Rectal smooth muscle tissue (tissue), 1 donor: ENCODE measurements around the gene TTC38.
A peak's percentile ranks its signal among the peaks of the same experiment; 100 is the strongest.
"Not testable (repeated sequence)": the region's sequence is repeated elsewhere in the genome, so short reads cannot be mapped to it uniquely, and the experiment has no call there.

ENCODE experiments used
- H3K27ac ChIP-seq: one replicate; pipeline ENCODE4 v1.7.0; 2013; ENCODE audit warnings: low read depth, low read length, inconsistent platforms
- H3K27me3 ChIP-seq: one replicate; pipeline ENCODE4 v1.7.0; 2013; ENCODE audit warnings: low read length; ENCODE audit not compliant: control insufficient read depth, insufficient read depth
- H3K36me3 ChIP-seq: one replicate; pipeline ENCODE4 v1.7.0; 2013; ENCODE audit warnings: low read length; ENCODE audit not compliant: control insufficient read depth, insufficient read depth
- H3K4me1 ChIP-seq: one replicate; pipeline ENCODE4 v1.7.0; 2013; ENCODE audit warnings: low read length; ENCODE audit not compliant: control insufficient read depth, insufficient read depth
- H3K4me3 ChIP-seq: one replicate; pipeline ENCODE4 v1.7.0; 2013; ENCODE audit warnings: low read length
- H3K9ac ChIP-seq: one replicate; pipeline ENCODE4 v1.7.0; 2013; ENCODE audit warnings: low read length

The TTC38 gene

DNA sequence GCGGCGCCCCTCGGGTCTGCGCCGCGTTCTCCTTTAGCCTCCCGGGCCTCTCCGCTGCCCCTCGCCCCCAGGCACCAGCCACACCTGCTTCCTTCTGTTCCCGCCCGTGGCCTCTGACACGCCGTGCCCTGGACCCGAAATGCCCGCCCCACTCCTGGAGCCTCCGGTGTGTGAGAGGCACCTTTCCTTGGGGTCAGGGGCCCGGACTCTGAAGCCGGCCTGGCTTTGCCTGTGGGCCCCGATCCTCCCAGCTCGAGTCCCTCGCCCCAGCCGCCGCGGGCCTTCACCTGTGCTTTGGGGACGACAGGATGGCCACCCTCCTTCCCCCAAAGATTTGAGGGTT lies 17.1 kb upstream of the TTC38 start:
- Histone ChIP-seq H3K9ac (peak overlapping the region; percentile 80), H3K4me1 (peaks cover 14% of the 10 kb centered on the region), H3K36me3 (no peaks in the 10 kb centered on the region), H3K27ac (peak overlapping the region; percentile 87), H3K27me3 (no peaks in the 10 kb centered on the region), H3K4me3 (peak overlapping the region; percentile 92)

DNA sequence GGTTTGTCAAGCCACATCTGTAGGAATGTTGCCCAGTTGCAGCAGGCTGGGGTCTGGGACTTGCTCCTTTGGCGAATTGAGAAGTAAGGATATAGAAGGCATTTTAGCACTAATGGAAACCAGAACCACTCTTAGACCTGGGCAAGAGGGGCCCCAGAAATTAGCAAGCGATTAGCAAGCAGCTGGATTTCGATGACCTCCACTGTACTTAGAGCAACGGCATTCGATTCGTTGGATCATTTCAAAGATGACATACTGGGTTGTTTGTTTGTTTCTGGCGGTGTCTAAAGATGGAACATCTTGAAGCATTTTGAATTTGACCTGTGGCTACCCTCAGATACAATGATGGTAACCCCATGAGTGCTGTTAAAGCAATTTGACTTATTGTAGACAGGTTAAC lies 16.5 kb upstream of the TTC38 start:
- peaks cover 14% of the 10 kb centered on the region for H3K4me1 ChIP-seq
- no peaks in the 10 kb centered on the region for H3K36me3 ChIP-seq
- H3K4me3 ChIP-seq, result peak overlapping the region; percentile 92
- H3K27me3 ChIP-seq, result no peaks in the 10 kb centered on the region
- peak overlapping the region; percentile 4 for H3K27ac ChIP-seq
- H3K9ac ChIP-seq, result no peak overlapping the region

DNA sequence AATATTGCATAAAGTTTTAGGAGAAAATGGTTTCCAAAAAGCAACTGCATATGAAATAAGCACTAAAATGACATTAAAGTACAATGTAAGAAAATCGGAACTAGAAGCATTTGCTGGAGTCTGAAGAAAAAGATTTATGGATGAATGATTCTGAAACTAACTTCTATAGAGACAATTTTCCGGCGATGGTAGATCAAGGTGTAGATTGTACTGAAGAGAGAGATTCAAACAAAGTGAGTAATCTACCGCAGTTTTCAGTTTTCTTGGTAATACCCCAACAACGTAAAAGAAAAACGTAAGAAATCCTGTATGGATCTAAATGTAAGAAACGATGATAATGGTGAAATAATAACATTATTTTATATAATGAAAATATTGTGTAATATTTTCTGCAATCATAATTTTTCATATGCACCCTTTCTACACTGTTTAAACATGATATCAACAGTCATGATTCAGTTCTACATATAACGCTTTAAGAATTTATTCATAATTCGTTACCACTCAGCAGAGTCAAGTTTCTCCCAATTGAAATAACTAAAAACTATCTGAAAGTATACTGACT lies 15.9 kb upstream of the TTC38 start:
- no peaks in the 10 kb centered on the region for H3K36me3 ChIP-seq

DNA sequence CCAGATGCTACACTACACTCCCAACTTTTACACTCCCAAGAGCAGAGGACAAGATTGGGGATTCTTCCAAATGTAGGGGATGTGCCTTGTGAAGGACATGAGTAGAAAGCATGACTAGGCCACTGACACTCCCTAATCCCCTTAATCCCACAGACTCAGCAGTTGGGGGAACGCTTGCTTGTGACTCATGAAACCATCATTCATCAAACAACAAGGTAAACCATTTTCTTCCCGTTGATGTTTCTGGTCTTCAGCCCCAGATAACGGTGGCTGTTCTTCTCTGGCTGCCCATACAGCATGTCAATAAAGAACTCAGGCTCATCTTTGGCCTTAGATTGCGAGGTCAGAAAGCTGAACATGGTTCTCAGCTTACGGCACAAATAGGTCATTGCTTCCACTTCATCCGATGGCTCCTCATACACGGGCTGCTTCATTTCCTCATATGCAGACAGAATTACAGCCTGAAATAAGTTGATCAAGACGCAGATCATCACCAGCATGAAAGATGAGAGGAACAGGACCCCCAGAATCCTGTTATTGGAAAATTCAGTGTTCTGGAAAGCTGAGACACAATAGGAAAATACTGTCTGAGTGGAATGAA lies 11.3 kb upstream of the TTC38 start:
- Histone ChIP-seq H3K4me3 (no peak overlapping the region), H3K36me3 (no peaks in the 10 kb centered on the region), H3K27ac (no peak overlapping the region), H3K9ac (no peak overlapping the region), H3K27me3 (no peaks in the 10 kb centered on the region), H3K4me1 (peaks cover under 1% of the 10 kb centered on the region)

More for the DNA sequence above, 15.9 kb upstream of the TTC38 start:
- no peak overlapping the region for H3K4me3 ChIP-seq
- H3K27ac ChIP-seq, result no peak overlapping the region
- no peak overlapping the region for H3K9ac ChIP-seq
- peaks cover 14% of the 10 kb centered on the region for H3K4me1 ChIP-seq
- no peaks in the 10 kb centered on the region for H3K27me3 ChIP-seq

DNA sequence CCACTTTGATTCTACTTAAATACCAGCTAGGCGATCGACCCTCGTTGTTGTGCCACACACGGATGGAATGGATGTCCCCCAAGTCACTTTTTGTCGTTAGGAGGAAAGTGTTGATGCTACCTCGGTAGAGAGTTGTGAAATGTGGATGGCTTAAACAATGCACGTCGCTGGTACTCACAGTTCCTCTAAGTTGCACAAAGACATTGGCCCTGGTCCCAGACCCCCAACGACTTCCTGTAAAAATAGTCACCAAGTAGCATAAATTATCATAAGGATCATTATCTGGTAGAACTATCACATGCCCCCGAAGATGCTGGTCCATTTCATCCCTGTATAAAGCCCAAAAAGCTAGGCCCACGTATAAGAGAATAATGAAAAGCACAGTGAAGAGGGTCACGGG lies 8.4 kb upstream of the TTC38 start:
- Histone ChIP-seq H3K4me1 (no peaks in the 10 kb centered on the region), H3K9ac (no peak overlapping the region), H3K27me3 (no peaks in the 10 kb centered on the region), H3K27ac (no peak overlapping the region), H3K4me3 (no peak overlapping the region), H3K36me3 (no peaks in the 10 kb centered on the region)

DNA sequence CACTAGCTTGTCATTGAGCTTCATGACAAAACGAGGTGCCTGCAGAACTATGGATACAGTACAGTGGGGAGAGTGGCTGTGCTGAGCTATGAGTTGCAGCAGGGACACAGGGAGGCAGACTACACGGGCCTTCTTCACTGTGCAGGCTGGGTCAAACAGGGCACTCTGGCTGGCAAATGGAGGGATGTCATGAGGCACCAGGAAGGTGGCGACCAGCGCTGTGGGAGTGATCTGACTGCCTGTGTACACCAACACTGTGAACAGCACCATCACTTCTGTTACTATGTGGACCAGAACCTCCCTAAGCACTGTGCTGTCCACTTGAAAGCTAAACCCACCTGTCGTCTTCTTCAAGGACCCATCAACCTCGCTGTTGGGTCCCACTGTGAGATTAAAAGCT lies 7.8 kb upstream of the TTC38 start:
- no peak overlapping the region for H3K4me3 ChIP-seq
- no peaks in the 10 kb centered on the region for H3K27me3 ChIP-seq
- H3K4me1 ChIP-seq, result no peaks in the 10 kb centered on the region
- H3K36me3 ChIP-seq, result no peaks in the 10 kb centered on the region
- H3K27ac ChIP-seq, result no peak overlapping the region
- no peak overlapping the region for H3K9ac ChIP-seq

DNA sequence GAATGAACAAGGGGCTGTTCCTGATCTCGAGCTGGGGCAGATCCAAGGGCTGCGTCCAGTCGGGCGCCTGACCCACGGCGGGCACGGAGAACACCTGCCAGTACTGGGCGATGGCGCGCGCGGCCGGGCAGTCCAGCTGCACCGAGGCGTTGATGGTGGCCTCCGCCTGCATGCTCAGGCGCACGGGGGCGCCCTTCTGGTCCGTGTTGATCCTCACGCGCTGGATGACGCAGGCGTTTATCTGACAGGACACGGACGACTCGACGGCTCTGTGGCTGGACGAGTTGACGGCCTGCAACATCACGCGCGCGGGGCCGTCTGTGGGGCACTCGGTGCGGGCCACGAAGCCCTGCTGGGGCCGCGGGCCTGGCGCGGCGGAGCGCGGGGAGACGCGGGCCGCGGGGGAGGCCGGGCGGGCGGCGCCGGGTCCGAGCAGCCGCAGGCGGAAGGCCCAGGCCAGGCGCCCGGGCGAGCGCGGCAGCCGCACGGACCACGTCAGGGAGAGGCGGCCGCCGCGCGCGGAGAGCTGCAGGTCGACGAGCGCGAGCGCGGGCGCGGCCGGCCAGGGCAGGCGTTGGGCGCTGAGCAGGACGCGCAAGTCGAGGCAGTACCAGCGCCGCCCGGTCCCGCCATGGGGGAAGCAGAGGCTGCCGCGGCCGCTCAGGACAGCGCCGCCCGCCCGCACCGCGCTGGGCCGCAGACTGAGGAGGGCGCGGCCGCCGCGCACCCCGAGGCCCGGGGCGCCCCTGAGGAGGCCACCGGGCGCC lies 5.2 kb upstream of the TTC38 start:
- H3K4me3 ChIP-seq, result no peak overlapping the region
- H3K9ac ChIP-seq, result no peak overlapping the region
- H3K4me1 ChIP-seq, result peaks cover 5% of the 10 kb centered on the region
- H3K36me3 ChIP-seq, result no peaks in the 10 kb centered on the region
- no peak overlapping the region for H3K27ac ChIP-seq
- H3K27me3 ChIP-seq, result no peaks in the 10 kb centered on the region

DNA sequence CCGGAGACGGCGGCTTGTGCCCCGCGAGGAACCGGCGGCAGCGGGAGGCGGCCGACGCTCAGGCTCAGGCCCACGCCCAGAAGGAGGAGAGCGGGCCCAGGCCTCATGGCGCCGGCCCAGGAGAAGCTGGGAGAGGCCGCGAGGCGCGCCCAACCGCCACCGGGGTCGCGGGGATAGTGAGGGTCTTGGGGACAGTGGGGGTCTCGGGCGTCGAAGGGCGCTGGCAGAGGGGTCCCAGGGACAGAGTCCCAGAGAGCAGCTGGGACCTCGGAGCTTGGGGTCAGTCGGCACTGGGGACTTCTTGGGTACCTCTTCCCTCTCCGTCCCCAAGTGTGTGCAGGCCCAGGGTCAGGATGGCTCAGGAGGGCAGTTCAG lies 4.6 kb upstream of the TTC38 start, which contains the start of gene PKDREJ:
Gene PKDREJ (minus strand): TSS at position 128 of the 375 bp plus-strand sequence. CDS start 21 bp downstream, at position 107.
- no peaks in the 10 kb centered on the region for H3K27me3 ChIP-seq
- H3K4me1 ChIP-seq, result peaks cover 7% of the 10 kb centered on the region
- no peaks in the 10 kb centered on the region for H3K36me3 ChIP-seq
- H3K27ac ChIP-seq, result no peak within 1 kb of the TSS
- H3K9ac ChIP-seq, result no peak within 1 kb of the TSS
- H3K4me3 ChIP-seq, result no peak within 1 kb of the TSS

DNA sequence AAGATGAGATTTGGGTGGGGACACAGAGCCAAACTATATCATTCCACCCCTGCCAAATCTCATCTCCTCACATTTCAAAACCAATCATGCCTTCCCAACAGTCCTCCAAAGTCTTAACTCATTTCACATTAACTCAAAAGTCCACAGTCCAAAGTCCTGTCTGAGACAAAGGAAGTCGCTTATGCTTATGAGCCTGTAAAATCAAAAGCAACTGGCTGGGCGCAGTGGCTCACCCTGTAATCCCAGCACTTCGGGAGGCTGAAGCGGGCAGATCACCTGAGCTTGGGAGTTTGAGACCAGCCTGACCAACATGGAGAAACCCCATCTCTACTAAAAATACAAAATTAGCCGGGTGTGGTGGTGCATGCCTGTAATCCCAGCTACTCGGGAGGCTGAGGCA lies 3.3 kb upstream of the TTC38 start:
- not testable (repeated sequence) for H3K4me3 ChIP-seq, H3K4me1 ChIP-seq, H3K9ac ChIP-seq, H3K36me3 ChIP-seq, H3K27me3 ChIP-seq, H3K27ac ChIP-seq

DNA sequence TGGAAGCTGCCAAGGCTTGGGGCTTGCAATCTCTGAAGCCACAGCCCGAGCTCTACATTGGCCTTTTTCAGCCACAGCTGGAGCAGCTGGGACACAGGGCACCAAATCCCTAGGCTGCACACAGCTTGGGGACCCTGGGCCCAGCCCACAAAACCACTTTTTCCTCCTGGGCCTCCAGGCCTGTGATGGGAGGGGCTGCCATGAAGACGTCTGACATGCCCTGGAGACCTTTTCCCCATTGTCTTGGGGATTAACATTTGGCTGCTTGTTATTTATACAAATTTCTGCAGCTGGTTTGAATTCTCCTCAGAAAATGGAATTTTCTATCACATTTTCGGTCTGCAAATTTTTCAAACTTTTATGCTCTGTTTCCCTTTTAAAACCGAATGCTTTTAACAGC lies 2.2 kb upstream of the TTC38 start:
- H3K27me3 ChIP-seq, H3K9ac ChIP-seq, H3K4me1 ChIP-seq, H3K4me3 ChIP-seq, H3K27ac ChIP-seq, H3K36me3 ChIP-seq: not testable (repeated sequence)

DNA sequence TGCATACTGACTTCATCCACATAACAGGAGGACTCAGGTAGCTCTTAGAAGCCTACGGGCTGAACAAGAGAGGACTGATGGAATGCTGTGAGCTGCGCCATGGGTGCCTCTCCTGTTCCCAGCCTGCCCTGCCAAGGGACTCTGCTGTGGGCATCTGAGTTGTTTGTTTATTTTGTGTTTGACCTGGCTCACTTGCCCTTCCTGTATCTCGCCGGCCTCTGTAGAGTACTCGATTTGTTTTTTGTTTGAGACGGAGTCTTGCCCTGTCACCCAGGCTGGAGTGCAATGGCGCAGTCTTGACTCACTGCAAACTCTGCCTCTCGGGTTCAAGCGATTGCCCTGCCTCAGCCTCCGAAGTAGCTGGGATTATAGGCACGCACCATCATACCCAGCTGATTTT lies 1.8 kb downstream of the TTC38 start:
- Histone ChIP-seq H3K27ac (no peak overlapping the region), H3K36me3 (peaks cover 18% of the 10 kb centered on the region), H3K9ac (no peak overlapping the region), H3K4me1 (peaks cover 10% of the 10 kb centered on the region), H3K27me3 (no peaks in the 10 kb centered on the region), H3K4me3 (no peak overlapping the region)

DNA sequence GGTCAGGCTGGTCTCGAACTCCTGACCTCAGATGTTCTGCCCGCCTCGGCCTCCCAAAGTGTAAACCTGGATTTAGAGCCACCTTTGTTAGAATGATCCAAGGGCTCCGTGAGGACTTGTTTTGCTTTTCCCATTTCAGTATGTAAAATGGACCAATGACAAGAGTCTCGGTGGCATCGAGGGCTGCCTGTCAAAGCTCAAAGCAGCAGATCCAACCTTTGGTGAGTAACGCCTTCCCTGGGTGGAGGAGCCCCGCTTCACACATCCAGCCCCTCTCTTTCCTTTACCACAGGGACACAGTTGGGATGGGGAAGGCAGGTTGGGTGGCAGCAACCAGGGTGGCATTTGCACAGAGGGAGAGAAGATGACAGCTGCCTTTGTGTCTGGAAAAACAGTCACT lies 4.4 kb downstream of the TTC38 start:
- no peak overlapping the region for H3K27ac ChIP-seq
- no peak overlapping the region for H3K9ac ChIP-seq
- no peak overlapping the region for H3K4me3 ChIP-seq
- no peaks in the 10 kb centered on the region for H3K27me3 ChIP-seq
- H3K36me3 ChIP-seq, result peaks cover 31% of the 10 kb centered on the region
- peaks cover 6% of the 10 kb centered on the region for H3K4me1 ChIP-seq
